Measurements from ENCODE around the gene GALT.

DNA sequence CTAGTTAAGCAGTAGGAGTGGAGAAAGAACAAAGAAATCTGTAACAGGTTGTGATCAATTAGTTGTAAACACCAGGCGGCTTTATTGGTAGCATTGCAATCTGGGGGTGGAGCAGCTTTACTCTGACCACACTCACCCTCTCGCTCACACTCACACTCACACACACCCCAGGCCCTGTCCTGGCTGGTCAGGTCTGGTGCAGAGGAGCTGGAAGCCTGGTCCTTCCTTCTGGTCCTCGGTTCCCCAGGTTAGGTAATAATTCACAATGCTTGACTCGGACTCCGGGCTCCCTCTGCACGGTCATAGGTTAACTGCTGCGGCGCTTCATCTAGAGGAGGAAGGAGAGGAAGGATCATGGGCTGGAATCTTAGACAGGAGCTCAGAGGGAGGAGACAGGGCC, 43.0 kb downstream of the GALT start:
- TF ChIP-seq, protein P1, sequence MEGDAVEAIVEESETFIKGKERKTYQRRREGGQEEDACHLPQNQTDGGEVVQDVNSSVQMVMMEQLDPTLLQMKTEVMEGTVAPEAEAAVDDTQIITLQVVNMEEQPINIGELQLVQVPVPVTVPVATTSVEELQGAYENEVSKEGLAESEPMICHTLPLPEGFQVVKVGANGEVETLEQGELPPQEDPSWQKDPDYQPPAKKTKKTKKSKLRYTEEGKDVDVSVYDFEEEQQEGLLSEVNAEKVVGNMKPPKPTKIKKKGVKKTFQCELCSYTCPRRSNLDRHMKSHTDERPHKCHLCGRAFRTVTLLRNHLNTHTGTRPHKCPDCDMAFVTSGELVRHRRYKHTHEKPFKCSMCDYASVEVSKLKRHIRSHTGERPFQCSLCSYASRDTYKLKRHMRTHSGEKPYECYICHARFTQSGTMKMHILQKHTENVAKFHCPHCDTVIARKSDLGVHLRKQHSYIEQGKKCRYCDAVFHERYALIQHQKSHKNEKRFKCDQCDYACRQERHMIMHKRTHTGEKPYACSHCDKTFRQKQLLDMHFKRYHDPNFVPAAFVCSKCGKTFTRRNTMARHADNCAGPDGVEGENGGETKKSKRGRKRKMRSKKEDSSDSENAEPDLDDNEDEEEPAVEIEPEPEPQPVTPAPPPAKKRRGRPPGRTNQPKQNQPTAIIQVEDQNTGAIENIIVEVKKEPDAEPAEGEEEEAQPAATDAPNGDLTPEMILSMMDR (IDR thresholded peaks at IDR 0.05): no peak
- no peak for TF ChIP-seq POLR2A (IDR thresholded peaks at IDR 0.05)
